ENCODE measurements around the gene METTL24.
"Not testable (repeated sequence)": the region's sequence is repeated elsewhere in the genome, so short reads cannot be mapped to it uniquely, and the experiment has no call there.

METTL24 gene

GRCh38 chr6:110310861-110311446 lies 47.2 kb downstream of the METTL24 start:
- no peak for DNase-seq (ENCODE audit: low read depth)

- DNase-seq (ENCODE audit: low read depth): not testable (repeated sequence)
Observed at GRCh38 chr6:110309432-110309831, 48.7 kb downstream of the METTL24 start.

- no peak for DNase-seq (ENCODE audit: low read depth)
Observed at GRCh38 chr6:110307368-110307767, 50.8 kb downstream of the METTL24 start.

- not testable (repeated sequence) for DNase-seq (ENCODE audit: low read depth)
Observed at GRCh38 chr6:110305832-110306231, 52.3 kb downstream of the METTL24 start.

- not testable (repeated sequence) for DNase-seq (ENCODE audit: low read depth)
Observed at GRCh38 chr6:110303692-110304091, 54.5 kb downstream of the METTL24 start.

GRCh38 chr6:110298916-110299315 lies 59.2 kb downstream of the METTL24 start:
- no peak for DNase-seq (ENCODE audit: low read depth)

GRCh38 chr6:110298411-110298810 lies 59.7 kb downstream of the METTL24 start:
- DNase-seq (ENCODE audit: low read depth): no peak

- no peak for DNase-seq (ENCODE audit: low read depth)
Observed at GRCh38 chr6:110296241-110297025, 61.7 kb downstream of the METTL24 start.

- DNase-seq (ENCODE audit: low read depth): no peak
Observed at GRCh38 chr6:110295451-110296165, 62.5 kb downstream of the METTL24 start.

- DNase-seq (ENCODE audit: low read depth): no peak
Observed at GRCh38 chr6:110287462-110288341, 70.4 kb downstream of the METTL24 start.

- no peak for DNase-seq (ENCODE audit: low read depth)
Observed at GRCh38 chr6:110285306-110286060, 72.7 kb downstream of the METTL24 start.

GRCh38 chr6:110284855-110285254 lies 73.3 kb downstream of the METTL24 start:
- DNase-seq (ENCODE audit: low read depth): no peak

GRCh38 chr6:110283657-110284056 lies 74.5 kb downstream of the METTL24 start:
- no peak for DNase-seq (ENCODE audit: low read depth)

GRCh38 chr6:110282412-110282811 lies 75.7 kb downstream of the METTL24 start:
- no peak for DNase-seq (ENCODE audit: low read depth)

GRCh38 chr6:110277100-110277665 lies 81.0 kb downstream of the METTL24 start:
- DNase-seq (ENCODE audit: low read depth): no peak

GRCh38 chr6:110272781-110273180 lies 85.4 kb downstream of the METTL24 start:
- not testable (repeated sequence) for DNase-seq (ENCODE audit: low read depth)

GRCh38 chr6:110271732-110272022 lies 86.5 kb downstream of the METTL24 start:
- no peak for DNase-seq (ENCODE audit: low read depth)

- no peak for DNase-seq (ENCODE audit: low read depth)
Observed at GRCh38 chr6:110270165-110270564, 88.0 kb downstream of the METTL24 start.

- DNase-seq (ENCODE audit: low read depth): no peak
Observed at GRCh38 chr6:110269623-110270022, 88.5 kb downstream of the METTL24 start.

GRCh38 chr6:110266996-110267395 lies 91.2 kb downstream of the METTL24 start:
- no peak for DNase-seq (ENCODE audit: low read depth)

- no peak for DNase-seq (ENCODE audit: low read depth)
Observed at GRCh38 chr6:110265273-110265672, 92.9 kb downstream of the METTL24 start.

Measured in fibroblast of the conjunctiva (primary cell).